Stimulated activated CD8-positive, alpha-beta memory T cell treated with anti-CD3 and anti-CD28 coated beads, Interleukin-12 subunit alpha, Interleukin-12 subunit beta, amount 100 ng/mL, for 4 hours (primary cell): ENCODE results near the gene MAP2K5.

ENCODE experiments used
- DNase-seq: peaks from one replicate; pipeline ENCODE4 v3.0.0-alpha.2; 2020; ENCODE audit warnings: low read depth

MAP2K5 gene

DNA sequence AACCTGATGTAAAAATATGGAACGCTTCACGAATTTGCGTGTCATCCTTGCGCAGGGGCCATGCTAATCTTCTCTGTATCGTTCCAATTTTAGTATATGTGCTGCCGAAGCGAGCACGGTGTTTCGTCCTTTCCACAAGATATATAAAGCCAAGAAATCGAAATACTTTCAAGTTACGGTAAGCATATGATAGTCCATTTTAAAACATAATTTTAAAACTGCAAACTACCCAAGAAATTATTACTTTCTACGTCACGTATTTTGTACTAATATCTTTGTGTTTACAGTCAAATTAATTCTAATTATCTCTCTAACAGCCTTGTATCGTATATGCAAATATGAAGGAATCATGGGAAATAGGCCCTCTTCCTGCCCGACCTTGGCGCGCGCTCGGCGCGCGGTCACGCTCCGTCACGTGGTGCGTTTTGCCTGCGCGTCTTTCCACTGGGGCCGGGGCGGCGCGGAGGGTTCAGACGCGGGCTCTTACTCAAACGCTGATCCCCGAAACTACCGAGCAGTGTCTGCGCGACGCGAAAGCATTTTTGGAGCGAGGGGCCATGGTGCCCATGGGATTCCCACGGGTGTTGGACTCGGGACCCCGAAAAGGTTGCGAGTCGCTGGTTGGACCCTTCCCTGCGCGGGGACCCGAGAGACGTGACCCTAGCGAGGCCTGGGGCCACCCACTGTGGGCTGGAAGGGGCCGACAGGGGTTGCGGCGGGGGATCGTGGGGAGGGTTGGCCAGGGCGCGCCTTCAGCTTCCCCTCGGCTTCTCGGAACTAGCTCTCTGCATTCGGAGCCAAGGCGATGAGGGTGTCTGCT lies 297.6 kb downstream of the MAP2K5 start, which contains the start of gene RNU6-1:
RNU6-1 (minus strand) TSS at position 117 of the 820 bp plus-strand sequence.
- peak; percentile 92 for DNase-seq

DNA sequence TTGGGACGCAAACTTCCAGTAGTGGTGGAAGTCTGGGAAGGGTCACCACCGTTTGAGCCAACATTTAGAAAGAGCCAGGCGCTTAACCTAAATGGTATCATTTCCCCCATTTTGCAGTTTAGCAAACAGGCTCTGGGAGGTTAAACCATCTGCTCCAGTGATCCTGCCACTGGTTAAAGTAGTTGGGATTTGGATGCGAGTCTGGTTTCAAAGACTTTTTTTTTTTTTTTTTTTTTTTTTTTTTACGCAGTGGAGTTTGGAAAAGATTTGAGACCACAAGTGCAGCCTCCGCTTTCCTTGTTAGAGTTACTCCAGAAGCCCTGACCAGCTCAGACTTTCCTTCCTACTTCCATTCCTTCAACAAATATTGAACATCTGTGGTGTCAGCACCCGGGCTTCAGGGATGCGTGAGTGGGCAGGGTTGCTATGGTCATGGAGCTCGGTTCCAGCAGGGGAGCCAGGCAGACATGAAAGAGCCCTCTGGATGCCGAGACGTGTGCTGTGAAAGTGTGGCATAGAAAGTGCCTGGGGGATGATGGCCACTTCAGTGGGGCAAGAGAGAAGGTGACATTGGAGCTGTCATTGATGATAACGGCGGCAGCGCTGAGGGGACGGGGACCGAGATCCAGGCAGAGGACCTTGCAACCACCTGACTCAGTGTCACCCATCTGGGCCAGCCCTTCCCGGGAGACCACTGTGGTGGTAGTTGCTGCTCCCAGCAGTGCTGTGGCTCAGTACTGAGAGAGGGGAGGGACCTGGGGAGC lies 298.4 kb downstream of the MAP2K5 start:
- DNase-seq = no peak

DNA sequence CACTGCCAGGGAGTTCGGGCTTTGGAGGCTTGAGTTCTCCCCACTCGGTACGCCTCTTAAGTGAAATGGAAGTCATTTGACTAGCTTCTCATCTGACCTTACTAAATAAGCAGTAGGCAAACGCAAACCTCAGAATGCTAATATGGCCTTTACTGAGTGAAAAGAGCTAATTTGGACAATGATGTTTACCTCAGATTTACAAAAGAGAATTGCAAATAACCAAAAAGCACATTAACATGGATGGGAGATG lies 298.9 kb downstream of the MAP2K5 start:
- DNase-seq = no peak

GRCh38 chr15:67843092-67843501 lies 300.6 kb downstream of the MAP2K5 start:
- no peak for DNase-seq

DNA sequence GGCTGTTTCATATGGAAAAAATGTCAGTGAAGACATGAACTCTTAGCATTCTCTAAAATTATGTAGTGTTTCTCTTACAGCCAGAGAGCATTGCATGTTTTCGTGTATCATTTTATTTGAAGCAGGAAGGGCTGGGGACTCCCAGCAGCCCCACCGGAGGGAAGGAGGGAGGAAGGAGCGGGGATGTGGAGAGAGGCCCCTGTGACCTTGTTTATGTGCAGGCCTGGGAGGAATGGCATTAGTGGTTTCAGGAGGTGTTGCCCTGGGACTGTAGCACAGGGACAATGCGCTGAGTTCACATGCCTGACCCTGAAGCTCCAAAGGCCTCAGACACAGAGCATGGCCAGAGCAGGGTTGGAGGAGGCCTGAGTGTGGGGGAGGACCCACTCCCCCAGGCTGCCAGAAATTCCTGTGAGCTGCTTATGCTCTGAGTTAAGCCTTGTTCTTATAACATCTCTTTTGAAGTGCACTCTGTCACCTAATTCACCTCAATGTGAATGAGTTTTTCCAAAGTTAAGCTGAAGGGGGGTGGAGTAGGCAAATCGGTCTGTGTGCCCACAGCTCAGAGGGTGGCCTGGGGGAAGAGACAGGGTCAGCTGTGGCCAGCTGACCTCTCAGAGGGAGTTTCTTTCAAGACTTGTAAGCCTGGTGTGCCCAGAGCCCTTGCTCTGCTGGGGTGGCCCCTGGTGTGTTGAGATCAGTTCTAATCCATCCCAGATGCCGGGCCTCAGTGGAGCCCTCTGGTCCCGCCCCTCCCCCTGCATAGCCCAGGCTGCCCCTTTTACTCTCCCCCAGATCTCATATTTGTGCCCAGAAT lies 301.3 kb downstream of the MAP2K5 start:
- DNase-seq = no peak

- no peak for DNase-seq
These were observed 303.5 kb downstream of the MAP2K5 start for GRCh38 chr15:67845974-67846373.

DNA sequence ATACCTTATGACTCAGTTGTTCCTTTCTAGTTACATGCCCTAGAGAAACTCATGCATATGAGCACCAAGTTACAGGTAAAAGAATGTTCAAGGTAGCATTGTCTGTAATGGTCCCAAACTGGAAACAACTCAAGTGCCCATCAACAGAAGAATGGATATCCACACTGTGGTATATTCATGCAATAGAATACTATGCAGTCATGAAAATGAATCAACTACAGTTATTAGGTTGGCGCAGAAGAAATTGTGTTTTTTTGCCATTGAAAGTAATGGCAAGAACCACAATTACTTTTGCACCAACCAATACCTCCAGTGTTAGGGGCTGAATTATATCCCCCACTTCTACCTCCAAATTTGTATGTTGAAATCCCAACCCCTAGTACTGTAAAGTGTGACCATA lies 307.0 kb downstream of the MAP2K5 start:
- no peak for DNase-seq

- no peak for DNase-seq
These were observed 307.8 kb downstream of the MAP2K5 start for GRCh38 chr15:67850336-67850735.

DNA sequence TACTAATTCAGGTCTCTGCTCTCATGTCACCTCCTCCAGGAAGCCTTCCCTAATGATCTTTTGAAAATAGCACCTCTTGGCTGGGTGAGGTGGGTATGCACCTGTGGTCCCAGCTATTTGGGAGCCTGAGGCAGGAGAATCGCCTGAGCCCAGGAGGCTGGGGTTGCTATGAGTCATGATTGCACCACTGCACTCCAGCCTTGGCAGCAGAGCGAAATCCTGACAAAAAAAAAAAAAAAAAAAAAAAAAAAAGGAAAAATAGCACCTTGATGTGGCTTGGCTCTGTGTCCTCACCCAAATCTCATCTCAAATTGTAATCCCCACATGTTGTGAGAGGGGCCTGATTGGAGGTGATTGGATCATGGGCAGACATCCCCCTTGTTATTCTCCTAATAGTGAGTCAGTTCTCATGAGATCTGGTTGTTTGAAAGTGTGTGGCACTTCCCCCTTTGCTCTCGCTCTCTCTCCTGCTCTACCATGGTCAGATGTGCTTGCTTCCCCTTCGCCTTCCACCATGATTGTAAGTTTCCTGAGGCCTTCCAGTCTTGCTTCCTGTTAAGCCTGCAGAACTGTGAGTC lies 308.6 kb downstream of the MAP2K5 start:
- no peak for DNase-seq

DNA sequence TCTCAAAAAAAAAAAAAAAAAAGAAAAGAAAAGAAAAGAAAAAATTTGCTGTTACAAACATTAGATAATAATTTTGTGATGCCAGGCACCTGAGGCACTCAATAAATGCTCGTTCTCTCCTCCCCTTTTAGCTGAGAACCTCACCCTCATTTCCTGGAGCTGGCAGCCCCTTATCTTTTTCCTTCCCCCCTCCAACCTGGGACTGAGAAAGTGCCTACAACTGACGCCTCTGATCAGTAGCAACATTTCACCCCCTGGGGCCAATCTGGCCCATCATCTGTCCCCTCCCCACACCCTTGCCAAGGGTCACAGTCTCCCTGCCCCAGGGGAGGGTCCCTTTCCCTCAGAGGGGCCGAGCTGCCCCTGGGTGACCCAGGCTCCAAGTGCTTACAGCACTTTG lies 309.9 kb downstream of the MAP2K5 start:
- DNase-seq = no peak

DNA sequence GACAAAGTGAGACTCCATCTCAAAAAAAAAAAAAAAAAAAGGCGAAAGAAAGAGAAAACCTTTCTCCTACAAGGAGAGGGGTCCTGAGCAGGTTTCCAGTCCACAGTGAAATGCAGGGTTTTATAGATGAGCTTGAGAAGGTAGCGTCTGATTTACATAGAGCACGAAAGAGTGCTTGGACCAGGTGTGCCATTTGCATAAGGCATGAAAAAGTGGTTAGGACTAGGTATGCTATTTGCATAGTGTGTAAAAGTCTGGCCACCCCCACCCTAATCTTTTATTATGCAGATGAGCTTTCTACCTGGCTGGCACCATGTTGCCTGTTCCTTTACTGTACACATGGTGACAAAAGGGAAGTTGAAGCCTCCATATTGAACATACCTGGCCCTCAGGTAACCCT lies 311.0 kb downstream of the MAP2K5 start:
- DNase-seq = no peak

DNA sequence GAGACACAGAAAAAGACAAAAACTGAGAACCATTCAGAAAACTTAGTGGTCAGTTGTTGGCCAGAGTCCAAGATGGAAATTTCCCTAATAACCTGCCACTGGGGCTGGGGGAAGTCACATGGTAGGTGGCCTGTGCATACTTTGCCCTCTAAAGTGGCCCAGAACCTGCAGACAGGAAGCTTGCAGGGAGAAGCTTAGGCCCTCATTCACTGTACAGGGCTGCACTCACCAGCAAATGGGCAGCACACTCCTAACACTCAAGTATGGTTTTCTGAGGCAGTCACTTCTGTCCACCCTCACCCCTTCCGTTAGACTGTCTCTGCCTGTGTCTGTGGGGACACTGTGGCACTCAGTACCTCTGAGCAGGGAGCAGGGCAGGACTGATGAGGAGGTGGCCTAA lies 311.9 kb downstream of the MAP2K5 start:
- no peak for DNase-seq

GRCh38 chr15:67855842-67856241 lies 313.3 kb downstream of the MAP2K5 start:
- DNase-seq = no peak
